ENCODE results near the gene DEGS1. TPM values are rescaled to one million over a fixed set of nuclear protein-coding genes. Genes with fewer than 3 reads are reported as not detected.

Gene DEGS1
- total and polyA plus RNA-seq, 3 donors from 2014 or later, result 58.1 to 83.0 (median 60.5) TPM

- Histone ChIP-seq H3K36me3 (ENCODE audit: low read depth, missing control alignments) (no peaks in the 10 kb centered on the region), H3K4me3 (no peak overlapping the region), H3K27me3 (no peaks in the 10 kb centered on the region), H3K9me3 (no peaks in the 10 kb centered on the region), H3K4me1 (no peaks in the 10 kb centered on the region), H3K27ac (no peak overlapping the region)
- TF ChIP-seq POLR2A (IDR thresholded peaks at IDR 0.05) (no peak), CTCF (IDR thresholded peaks at IDR 0.05) (no peak)
- intact Hi-C loops (cut with DNase I; ENCODE audit: low total_unique reads), result no loop called here
- WGBS, 2 donors, result 86 to 88% methylated on average over 11 of the region's 11 CpGs
- DNase-seq, result no peak
These were observed 34.9 kb downstream of the DEGS1 start for GRCh38 chr1:224217655-224218623.

DNA sequence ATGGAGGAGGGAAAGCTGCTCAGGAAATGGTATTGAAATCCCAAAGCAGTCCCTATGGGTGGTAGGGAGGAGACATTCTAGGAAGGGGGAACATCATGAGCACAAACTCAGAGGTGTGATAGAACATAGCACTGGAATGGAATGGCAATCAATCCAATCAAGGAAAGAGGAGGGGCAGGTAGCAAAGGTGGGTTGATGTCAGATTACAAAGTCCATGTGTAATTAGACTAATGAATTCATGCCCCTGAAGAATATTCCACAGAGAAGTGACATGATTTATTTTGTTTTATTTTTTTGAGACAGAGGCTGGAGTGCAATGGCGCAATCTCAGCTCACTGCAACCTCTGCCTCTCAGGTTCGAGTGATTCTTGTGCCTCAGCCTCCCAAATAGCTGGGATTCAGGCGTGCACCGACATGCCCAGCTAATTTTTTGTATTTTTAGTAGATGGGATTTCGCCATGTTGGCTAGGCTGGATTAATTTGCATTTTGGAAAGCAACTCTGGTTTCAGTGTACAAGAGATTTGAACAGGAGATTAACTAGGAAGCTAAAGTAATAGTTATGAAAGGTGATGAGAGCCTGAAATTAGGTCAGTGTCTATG, 36.1 kb downstream of the DEGS1 start:
- intact Hi-C loops (cut with DNase I; ENCODE audit: low total_unique reads), result no loop called here
- TF ChIP-seq POLR2A (IDR thresholded peaks at IDR 0.05) (no peak), CTCF (IDR thresholded peaks at IDR 0.05) (no peak)
- Histone ChIP-seq H3K27me3 (no peaks in the 10 kb centered on the region), H3K27ac (no peak overlapping the region), H3K4me1 (no peaks in the 10 kb centered on the region), H3K9me3 (no peaks in the 10 kb centered on the region), H3K4me3 (no peak overlapping the region), H3K36me3 (ENCODE audit: low read depth, missing control alignments) (no peaks in the 10 kb centered on the region)
- WGBS, 2 donors, result 87 to 94% methylated on average over 5 of the region's 5 CpGs
- DNase-seq, result no peak

DNA sequence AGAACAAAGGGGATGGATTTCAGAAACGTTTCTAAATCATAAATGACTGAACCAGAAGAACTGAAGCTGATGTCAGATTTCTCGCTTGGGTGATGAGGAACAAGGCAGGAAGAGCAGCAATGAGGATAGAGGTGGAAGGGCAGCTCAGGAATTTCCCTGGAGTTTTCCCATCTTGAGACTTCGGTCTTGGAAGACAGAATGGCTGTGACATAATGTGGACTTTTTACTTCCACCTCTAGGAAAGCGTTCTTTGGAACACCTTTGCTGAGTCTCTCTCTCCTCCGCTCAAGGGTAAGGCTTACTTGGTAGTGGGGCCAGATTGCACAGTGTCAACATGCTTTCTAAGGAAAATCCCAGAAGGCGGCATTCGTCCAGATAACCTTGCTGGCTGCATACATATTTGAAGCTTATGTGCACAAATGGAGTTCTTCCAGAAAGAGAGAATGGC, 36.6 kb downstream of the DEGS1 start:
- no peaks in the 10 kb centered on the region for H3K27me3 ChIP-seq
- H3K9me3 ChIP-seq, result no peaks in the 10 kb centered on the region
- TF ChIP-seq CTCF (IDR thresholded peaks at IDR 0.05), result no peak
- no peak for TF ChIP-seq POLR2A (IDR thresholded peaks at IDR 0.05)
- intact Hi-C loops (cut with DNase I; ENCODE audit: low total_unique reads), result no loop called here
- 68 to 74% methylated on average over 7 of the region's 7 CpGs for whole genome bisulfite sequencing, 2 donors
- H3K27ac ChIP-seq, result no peak overlapping the region
- no peak for DNase-seq
- no peaks in the 10 kb centered on the region for H3K4me1 ChIP-seq
- H3K36me3 ChIP-seq (ENCODE audit: low read depth, missing control alignments), result no peaks in the 10 kb centered on the region
- H3K4me3 ChIP-seq, result no peak overlapping the region

- no peak overlapping the region for H3K4me3 ChIP-seq
- H3K27ac ChIP-seq, result no peak overlapping the region
- 75 to 82% methylated on average over 12 of the region's 12 CpGs for WGBS, 2 donors
- intact Hi-C loops (cut with DNase I; ENCODE audit: low total_unique reads), result no loop called here
- TF ChIP-seq CTCF (IDR thresholded peaks at IDR 0.05) (no peak), POLR2A (IDR thresholded peaks at IDR 0.05) (no peak)
- DNase-seq, result no peak
- no peaks in the 10 kb centered on the region for H3K4me1 ChIP-seq
- no peaks in the 10 kb centered on the region for H3K9me3 ChIP-seq
- H3K36me3 ChIP-seq (ENCODE audit: low read depth, missing control alignments), result no peaks in the 10 kb centered on the region
- no peaks in the 10 kb centered on the region for H3K27me3 ChIP-seq
These were observed 41.0 kb downstream of the DEGS1 start for GRCh38 chr1:224223819-224224714.
